ENCODE results near the gene PCNX2. TPM values are rescaled to one million over a fixed set of nuclear protein-coding genes. Genes with fewer than 3 reads are reported as not detected.

Gene PCNX2
- total RNA-seq, 1 experiment from 2014 or later: 18.6 TPM

- Histone ChIP-seq H4K20me1 (ENCODE audit: insufficient read depth) (no peaks in the 10 kb centered on the region), H3K4me1 (replicated peaks; ENCODE audit: insufficient read depth) (no peaks in the 10 kb centered on the region), H3F3A (ENCODE audit: insufficient read depth, low read depth) (no peaks in the 10 kb centered on the region), H2AFZ (no peak overlapping the region), H3K27me3 (ENCODE audit: insufficient read depth, low read depth) (no peaks in the 10 kb centered on the region), H3K9me3 (ENCODE audit: insufficient read depth, low read depth) (no peaks in the 10 kb centered on the region), H3K27ac (no peak overlapping the region), H3K4me3 (no peak overlapping the region), H3K4me2 (no peak overlapping the region), H3K79me2 (ENCODE audit: low read depth) (no peaks in the 10 kb centered on the region), H3K9me2 (ENCODE audit: insufficient read depth) (no peaks in the 10 kb centered on the region), H3K36me3 (ENCODE audit: low read depth) (no peaks in the 10 kb centered on the region)
- ChIA-PET CTCF (no interaction called here), POLR2A (ENCODE audit: unreplicated experiment) (no interaction called here)
- TF ChIP-seq CTCF (conservative IDR thresholded peaks at IDR 0.05) (no peak), EZH2 (IDR thresholded peaks at IDR 0.05; ENCODE audit: low read depth) (no peak)
- no TSS peak for BruUV-seq (replicated peaks)
- no peak for DNase-seq
- intact Hi-C loops (cut with micrococcal nuclease; ENCODE audit: unreplicated experiment): no loop called here
These were observed 289.0 kb downstream of the PCNX2 start for GRCh38 chr1:233006541-233006973.

GRCh38 chr1:233006108-233006507 lies 289.4 kb downstream of the PCNX2 start:
- no peak for TF ChIP-seq EZH2 (IDR thresholded peaks at IDR 0.05; ENCODE audit: low read depth)
- no peak for TF ChIP-seq CTCF (conservative IDR thresholded peaks at IDR 0.05)
- Histone ChIP-seq H3K27me3 (ENCODE audit: insufficient read depth, low read depth) (no peaks in the 10 kb centered on the region), H2AFZ (no peak overlapping the region), H3K9me2 (ENCODE audit: insufficient read depth) (no peaks in the 10 kb centered on the region), H3K4me2 (no peak overlapping the region), H3K27ac (no peak overlapping the region), H4K20me1 (ENCODE audit: insufficient read depth) (no peaks in the 10 kb centered on the region), H3K4me1 (replicated peaks; ENCODE audit: insufficient read depth) (no peaks in the 10 kb centered on the region), H3K9me3 (ENCODE audit: insufficient read depth, low read depth) (no peaks in the 10 kb centered on the region), H3K36me3 (ENCODE audit: low read depth) (no peaks in the 10 kb centered on the region), H3F3A (ENCODE audit: insufficient read depth, low read depth) (no peaks in the 10 kb centered on the region), H3K79me2 (ENCODE audit: low read depth) (no peaks in the 10 kb centered on the region), H3K4me3 (no peak overlapping the region)
- intact Hi-C loops (cut with micrococcal nuclease; ENCODE audit: unreplicated experiment): no loop called here
- POLR2A ChIA-PET (ENCODE audit: unreplicated experiment): no interaction called here
- no TSS peak for BruUV-seq (replicated peaks)
- DNase-seq: no peak
- CTCF ChIA-PET: no interaction called here

GRCh38 chr1:233005703-233006102 lies 289.8 kb downstream of the PCNX2 start:
- Histone ChIP-seq H3F3A (ENCODE audit: insufficient read depth, low read depth) (no peaks in the 10 kb centered on the region), H3K4me3 (no peak overlapping the region), H3K36me3 (ENCODE audit: low read depth) (no peaks in the 10 kb centered on the region), H4K20me1 (ENCODE audit: insufficient read depth) (no peaks in the 10 kb centered on the region), H3K4me1 (replicated peaks; ENCODE audit: insufficient read depth) (no peaks in the 10 kb centered on the region), H3K9me2 (ENCODE audit: insufficient read depth) (no peaks in the 10 kb centered on the region), H3K27me3 (ENCODE audit: insufficient read depth, low read depth) (no peaks in the 10 kb centered on the region), H3K79me2 (ENCODE audit: low read depth) (no peaks in the 10 kb centered on the region), H3K9me3 (ENCODE audit: insufficient read depth, low read depth) (no peaks in the 10 kb centered on the region), H3K27ac (no peak overlapping the region), H2AFZ (no peak overlapping the region), H3K4me2 (no peak overlapping the region)
- no peak for DNase-seq
- ChIA-PET POLR2A (ENCODE audit: unreplicated experiment) (no interaction called here), CTCF (no interaction called here)
- intact Hi-C loops (cut with micrococcal nuclease; ENCODE audit: unreplicated experiment): no loop called here
- BruUV-seq (replicated peaks): no TSS peak
- TF ChIP-seq EZH2 (IDR thresholded peaks at IDR 0.05; ENCODE audit: low read depth): no peak
- TF ChIP-seq CTCF (conservative IDR thresholded peaks at IDR 0.05): no peak

Data from PC-9 (cell line).